Globus pallidus (tissue), 1 donor: ENCODE measurements around the gene PICK1.
"Not testable (repeated sequence)": the region's sequence is repeated elsewhere in the genome, so short reads cannot be mapped to it uniquely, and the experiment has no call there.

ENCODE experiments used
- DNase-seq: peaks from one replicate; pipeline ENCODE4 v3.0.0-alpha.2; 2015; ENCODE audit warnings: low spot score

PICK1 gene

DNA sequence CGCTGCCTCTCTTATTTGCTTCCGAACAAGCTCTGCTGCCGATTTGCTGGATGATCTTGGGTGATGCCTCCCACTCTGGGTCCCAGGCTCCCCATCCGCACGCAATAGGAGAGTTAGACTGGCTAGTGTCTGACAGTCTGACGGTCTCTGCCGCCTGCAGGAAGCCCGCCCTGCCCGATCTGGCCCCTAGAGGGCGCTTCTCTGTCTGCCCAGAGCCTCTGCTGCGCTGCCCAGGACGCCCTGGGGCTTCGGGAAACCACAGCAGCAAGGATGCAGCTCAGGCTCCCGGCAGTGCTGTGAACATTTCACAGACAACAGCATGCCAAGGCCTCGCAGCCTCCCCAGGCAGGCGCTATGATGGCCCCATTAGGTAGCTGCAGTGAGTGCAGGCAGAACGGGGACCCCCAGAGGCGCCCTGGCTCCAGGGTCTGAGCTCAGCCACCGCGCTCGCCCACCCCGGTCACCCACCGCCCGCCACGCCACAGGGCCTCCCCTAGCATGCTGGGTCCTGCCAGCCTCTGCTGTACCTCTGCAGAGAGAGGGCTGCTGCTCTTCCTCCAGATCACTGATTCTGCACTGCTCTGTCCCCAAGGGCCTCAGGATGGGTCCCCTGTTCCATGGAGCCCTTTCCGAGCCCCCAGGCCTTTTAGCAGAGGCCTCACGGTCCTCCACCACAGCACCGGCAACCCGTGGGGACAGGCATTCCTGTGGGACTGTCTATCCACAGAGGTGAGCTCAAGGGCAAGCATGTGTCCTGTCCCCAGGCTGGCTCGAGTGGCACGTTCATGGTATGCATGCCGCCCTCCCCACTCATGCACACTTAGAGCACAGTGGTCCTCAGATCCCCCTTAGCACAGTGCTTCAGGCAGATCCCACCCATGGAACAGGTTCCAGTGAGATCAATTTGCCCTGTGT, 57.5 kb downstream of the PICK1 start:
- DNase-seq, result peak; percentile 80

DNA sequence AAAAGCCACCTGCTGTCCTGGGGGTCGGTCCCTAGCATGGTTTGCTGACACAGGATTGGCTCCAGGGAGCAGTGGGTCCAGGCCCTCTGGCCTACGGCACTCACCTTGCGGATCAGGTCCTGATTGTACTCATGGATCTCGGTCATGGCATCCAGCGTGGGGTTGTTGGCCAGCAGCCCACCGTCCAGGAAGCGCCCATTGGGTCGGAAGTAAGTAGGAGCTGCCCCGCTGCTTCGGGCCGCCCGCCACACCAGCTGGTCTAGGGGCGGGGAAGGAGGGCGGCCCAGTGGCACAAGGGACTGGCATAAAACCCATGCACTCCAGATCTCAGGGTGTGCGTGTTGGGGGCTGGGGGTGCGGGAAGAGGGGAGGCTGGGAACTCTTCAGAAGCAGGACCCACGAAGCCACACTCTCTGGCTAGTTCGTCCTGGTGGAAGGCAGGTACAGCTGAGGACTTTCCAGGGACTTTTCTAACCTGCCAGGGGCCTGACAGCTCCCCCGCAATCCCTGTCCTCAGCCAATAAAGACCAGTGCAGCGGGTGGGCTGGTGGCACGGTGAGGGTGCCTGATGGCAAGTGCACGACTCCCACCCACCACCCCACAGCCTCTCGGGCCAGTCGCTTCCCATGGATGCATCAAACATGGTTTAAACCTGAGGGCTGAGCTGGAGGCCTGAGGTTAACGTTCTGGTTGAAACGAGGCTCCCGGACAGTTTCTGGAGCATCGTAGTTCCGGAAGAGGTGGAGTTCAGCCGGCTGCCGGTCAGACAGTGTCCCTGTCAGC, 58.4 kb downstream of the PICK1 start:
- no peak for DNase-seq

GRCh38 chr22:38117556-38117955, 60.4 kb downstream of the PICK1 start:
- not testable (repeated sequence) for DNase-seq

DNA sequence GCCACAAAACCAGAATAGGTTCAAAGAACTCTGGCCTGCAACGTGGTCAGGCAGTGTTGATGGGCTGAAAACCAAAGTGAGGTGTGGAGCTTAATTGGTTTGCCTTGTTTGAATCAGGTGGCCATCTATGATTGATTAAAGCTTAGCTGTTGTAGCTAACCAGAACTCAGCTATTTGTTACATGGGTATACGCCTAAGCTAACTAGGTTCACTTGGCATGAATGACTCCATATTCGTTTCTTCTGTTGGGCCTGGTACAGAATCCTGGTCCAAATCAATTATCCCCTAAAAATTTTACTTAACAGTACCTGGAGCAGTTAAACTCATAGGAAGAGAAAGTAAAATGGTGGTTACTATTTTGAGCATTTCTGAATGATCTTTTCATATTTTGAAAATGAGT, 61.0 kb downstream of the PICK1 start:
- no peak for DNase-seq

DNA sequence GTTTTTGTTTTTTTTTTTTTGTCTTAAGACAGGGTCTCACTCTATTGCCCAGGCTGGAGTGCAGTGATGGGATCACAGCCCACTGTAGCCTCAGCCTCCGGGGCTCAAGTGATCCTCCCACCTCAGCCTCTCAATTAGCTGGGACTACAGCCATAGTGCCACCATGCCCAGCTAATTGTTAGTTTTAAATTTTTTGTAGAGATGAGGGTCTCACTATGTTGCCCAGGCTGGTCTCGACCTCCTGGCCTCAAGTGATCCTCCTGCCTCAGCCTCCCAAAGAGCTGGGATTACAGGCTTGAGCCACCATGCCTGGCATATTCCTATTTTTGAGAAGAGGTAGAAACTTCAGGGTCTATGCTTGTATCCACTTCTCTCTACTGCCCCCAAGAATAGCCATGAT, 61.5 kb downstream of the PICK1 start:
- DNase-seq, result not testable (repeated sequence)

DNA sequence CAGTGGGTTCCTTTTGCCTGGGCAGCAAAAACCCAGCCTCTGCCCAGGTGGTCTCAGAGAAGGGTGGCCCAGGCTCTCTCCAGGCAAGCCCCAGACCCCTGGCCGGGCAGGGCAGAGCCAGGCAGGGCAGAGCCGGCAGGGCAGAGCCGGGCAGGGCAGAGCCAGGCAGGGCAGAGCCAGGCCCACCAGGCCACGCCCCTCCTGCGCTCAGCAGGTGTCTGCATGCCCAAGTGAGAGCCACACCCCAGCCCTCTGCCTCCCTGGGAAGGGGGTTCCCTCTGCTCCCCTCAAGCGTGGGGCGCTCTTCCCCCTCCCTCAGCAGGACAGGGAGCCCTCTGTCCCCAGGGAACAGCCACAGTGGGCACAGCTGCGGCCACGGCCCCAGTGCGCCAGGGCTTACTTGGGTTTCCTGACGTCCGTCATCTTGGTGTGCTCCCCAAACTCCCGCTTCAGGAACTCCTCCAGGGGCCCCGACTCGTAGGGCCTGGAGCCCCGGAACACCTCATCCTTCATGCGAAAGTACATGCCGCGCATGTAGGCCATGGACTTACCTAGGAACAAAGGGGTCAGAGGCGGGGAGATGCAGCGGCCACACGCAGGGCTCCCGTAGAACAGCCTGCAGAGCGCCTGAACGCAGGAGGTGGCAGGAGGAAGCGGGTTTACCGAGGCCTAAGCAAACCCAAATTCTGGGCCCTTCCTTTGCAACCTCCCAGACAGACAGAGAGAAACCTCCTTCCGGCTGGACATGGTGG, 63.3 kb downstream of the PICK1 start:
- no peak for DNase-seq

GRCh38 chr22:38122616-38123015, 65.4 kb downstream of the PICK1 start:
- no peak for DNase-seq

- no peak for DNase-seq
Observed at GRCh38 chr22:38124236-38124974, 67.2 kb downstream of the PICK1 start.

DNA sequence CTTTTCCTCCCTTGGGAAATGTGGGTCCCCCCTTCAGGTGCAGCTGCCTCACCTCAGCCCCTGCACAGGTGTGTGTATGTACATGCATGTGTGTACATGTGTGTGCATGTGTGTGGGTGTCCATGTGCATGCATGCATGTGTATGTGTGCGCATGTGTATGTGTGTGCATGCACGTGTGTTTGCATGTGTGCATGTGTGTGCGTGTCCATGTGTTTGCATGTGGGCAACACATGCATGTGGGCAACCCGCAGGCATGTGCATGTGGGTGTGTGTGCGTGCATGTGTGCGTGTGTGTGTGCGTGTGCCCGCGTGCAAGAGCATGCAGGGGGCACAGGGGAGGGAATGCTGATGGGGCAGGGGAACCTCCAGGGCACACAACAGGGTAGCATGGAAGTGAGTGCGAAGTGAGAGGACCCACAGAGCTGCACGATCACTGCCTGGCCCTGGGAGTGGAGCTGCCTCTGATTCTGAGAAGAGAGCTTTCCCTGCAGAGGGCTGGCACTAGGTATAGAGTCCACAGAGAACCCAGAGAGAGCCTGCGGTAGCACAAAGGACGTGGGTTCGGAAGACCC, 67.9 kb downstream of the PICK1 start:
- DNase-seq, result no peak
